Liver (tissue), 9 donors: ENCODE measurements around the gene SYCP3. TPM values are rescaled to one million over a fixed set of nuclear protein-coding genes. Genes with fewer than 3 reads are reported as not detected.

Source experiments
- DNase-seq: peaks from one replicate; pipeline ENCODE4 v3.0.0-alpha.2; 2017; ENCODE audit warnings: low spot score
- H3K27ac ChIP-seq, 2 donors: one replicate each; pipeline ENCODE4 v1.7.0; 2013; ENCODE audit warnings: inconsistent platforms in 2 of 2, low read length in 2 of 2, control low read depth in 1 of 2, low read depth in 1 of 2, mild to moderate bottlenecking in 1 of 2
- H3K27me3 ChIP-seq, 4 donors: one replicate each; pipeline versions ENCODE4 v1.6.1 to v1.7.0; 2013; ENCODE audit warnings: low read length in 3 of 4, inconsistent platforms in 1 of 4, mild to moderate bottlenecking in 1 of 4, moderate library complexity in 1 of 4; ENCODE audit not compliant: control insufficient read depth in 4 of 4, insufficient read depth in 4 of 4
- H3K36me3 ChIP-seq, 4 donors: one replicate each; pipeline versions ENCODE4 v1.6.1 to v1.7.0; 2013; ENCODE audit warnings: low read length in 3 of 4, mild to moderate bottlenecking in 3 of 4, low read depth in 1 of 4, moderate library complexity in 1 of 4; ENCODE audit not compliant: control insufficient read depth in 4 of 4, insufficient read depth in 3 of 4
- H3K4me1 ChIP-seq, 4 donors: one replicate each; pipeline versions ENCODE4 v1.6.1 to v1.7.0; 2013; ENCODE audit warnings: low read length in 3 of 4, mild to moderate bottlenecking in 3 of 4, moderate library complexity in 1 of 4; ENCODE audit not compliant: control insufficient read depth in 4 of 4, insufficient read depth in 4 of 4
- H3K4me3 ChIP-seq, 3 donors: one replicate each; pipeline versions ENCODE4 v1.6.1 to v1.7.0; 2013; ENCODE audit warnings: low read length in 3 of 3, control low read depth in 1 of 3, low read depth in 1 of 3, mild to moderate bottlenecking in 1 of 3
- H3K9ac ChIP-seq, 2 donors: one replicate each; pipeline ENCODE4 v1.7.0; 2013; ENCODE audit warnings: low read length in 2 of 2, mild to moderate bottlenecking in 2 of 2, moderate library complexity in 2 of 2, control low read depth in 1 of 2, low read depth in 1 of 2
- H3K9me3 ChIP-seq, 4 donors: one replicate each; pipeline versions ENCODE4 v1.6.1 to v1.7.0; 2013; ENCODE audit warnings: low read length in 3 of 4; ENCODE audit not compliant: control insufficient read depth in 4 of 4
- ATF3 ChIP-seq: IDR thresholded peaks from 2 replicates; pipeline ENCODE4 v1.6.1; 2016; ENCODE audit warnings: antibody characterized with exemption
- CTCF ChIP-seq: fragments of 150-350 bp; IDR thresholded peaks from 2 replicates; pipeline ENCODE4 v1.5.1; 2017; ENCODE audit warnings: improper control_type of control experiment, low read depth, low read length; ENCODE audit not compliant: missing input control
- EGR1 ChIP-seq, 2 donors: IDR thresholded peaks; 2 replicates each; pipeline ENCODE4 v1.6.1; 2016 to 2018; ENCODE audit warnings: antibody characterized with exemption in 2 of 2, low read depth in 2 of 2
- FOXA1 ChIP-seq: IDR thresholded peaks from 2 replicates; pipeline ENCODE4 v1.6.1; 2016; ENCODE audit warnings: antibody characterized with exemption
- FOXA2 ChIP-seq: IDR thresholded peaks from 2 replicates; pipeline ENCODE4 v1.6.1; 2016; ENCODE audit warnings: antibody characterized with exemption
- GABPA ChIP-seq, 2 donors: IDR thresholded peaks in 1 of 2; conservative IDR thresholded peaks in 1 of 2; 2 replicates each; pipeline ENCODE4 v1.6.1; 2016; ENCODE audit warnings: antibody characterized with exemption in 2 of 2, mild to moderate bottlenecking in 1 of 2, moderate library complexity in 1 of 2
- HNF4A ChIP-seq, 2 donors: conservative IDR thresholded peaks; 2 replicates each; pipeline ENCODE4 v1.6.1; 2016; ENCODE audit warnings: antibody characterized with exemption in 2 of 2, mild to moderate bottlenecking in 2 of 2
- HNF4G ChIP-seq: IDR thresholded peaks from 2 replicates; pipeline ENCODE4 v1.6.1; 2016; ENCODE audit warnings: antibody characterized with exemption
- JUND ChIP-seq, 2 donors: IDR thresholded peaks; 2 replicates each; pipeline ENCODE4 v1.6.1; 2016; ENCODE audit warnings: antibody characterized with exemption in 2 of 2
- MAX ChIP-seq: IDR thresholded peaks from 2 replicates; pipeline ENCODE4 v1.6.1; 2016; ENCODE audit warnings: antibody characterized with exemption
- NR2F2 ChIP-seq: IDR thresholded peaks from 2 replicates; pipeline ENCODE4 v1.6.1; 2016; ENCODE audit warnings: antibody characterized with exemption
- RAD21 ChIP-seq, 2 donors: IDR thresholded peaks; 2 replicates each; pipeline ENCODE4 v1.6.1; 2016; ENCODE audit warnings: antibody characterized with exemption in 2 of 2, mild to moderate bottlenecking in 2 of 2
- REST ChIP-seq: IDR thresholded peaks from 2 replicates; pipeline ENCODE4 v1.6.1; 2016; ENCODE audit warnings: antibody characterized with exemption, mild to moderate bottlenecking
- RXRA ChIP-seq, 2 donors: IDR thresholded peaks; 2 replicates each; pipeline ENCODE4 v1.6.1; 2017 to 2018; ENCODE audit warnings: antibody characterized with exemption in 2 of 2, mild to moderate bottlenecking in 1 of 2
- SP1 ChIP-seq: IDR thresholded peaks from 2 replicates; pipeline ENCODE4 v1.6.1; 2018; ENCODE audit warnings: antibody characterized with exemption, mild to moderate bottlenecking
- TAF1 ChIP-seq: conservative IDR thresholded peaks from 2 replicates; pipeline ENCODE4 v1.6.1; 2016; ENCODE audit warnings: antibody characterized with exemption, mild to moderate bottlenecking
- YY1 ChIP-seq: IDR thresholded peaks from 2 replicates; pipeline ENCODE4 v1.6.1; 2016; ENCODE audit warnings: antibody characterized with exemption, mild to moderate bottlenecking
- ZBTB33 ChIP-seq: IDR thresholded peaks from 2 replicates; pipeline ENCODE4 v1.6.1; 2016; ENCODE audit warnings: antibody characterized with exemption
- WGBS: extraction: QIAGEN DNeasy Blood & Tissue Kit; methylation state at CpG from one replicate; pipeline ENCODE4 v1.1.7; 2013; 5-methylcytosine and 5-hydroxymethylcytosine counted together
- polyA plus RNA-seq, 2 donors: library from polyadenylated mRNA; stranded (reverse) in 1 of 2; unstranded in 1 of 2; fragments of 200-250 nt in 1 of 2; fragments of >200 nt in 1 of 2; fragmentation: Nextera tagmentation in 1 of 2; extraction: Ambion mirVana in 1 of 2; gene quantifications; one replicate each; pipeline versions ENCODE4 v1.2.1 to v1.2.3, GENCODE V29; 2013 to 2015
- total RNA-seq, 2 donors: library from RNA; depleted of rRNA; stranded (reverse); fragments of >200 nt; gene quantifications; one replicate each; pipeline ENCODE4 v1.2.3, GENCODE V29; 2014
- donor health status: healthy.
- donor health status: healthy.
- donor health status: healthy.
- donor health status: healthy.
- donor health status: healthy.

SYCP3 gene
- total and polyA plus RNA-seq, 4 donors: 0.17 to 3.0 TPM; not detected in 2

GRCh38 chr12:101706403-101706802 is 32.9 kb downstream of the SYCP3 start (continued):
- TF ChIP-seq ZBTB33 (no peak), ATF3 (no peak), HNF4G (no peak), FOXA2 (no peak), TAF1 (no peak), RXRA (IDR thresholded peaks at IDR 0.05) (no peak)

- Histone ChIP-seq H3K27me3 (no peaks in the 10 kb centered on the region), H3K4me1 (peaks cover 6 to 32% (median 18%) of the 10 kb centered on the region in 4 donors), H3K27ac (no peak overlapping the region), H3K9me3 (no peaks in the 10 kb centered on the region), H3K4me3 (no peak overlapping the region), H3K9ac (no peak overlapping the region), H3K36me3 (no peaks in the 10 kb centered on the region)
- WGBS: 65% methylated on average over 3 of the region's 3 CpGs
- no peak for DNase-seq
- TF ChIP-seq TAF1 (no peak), NR2F2 (no peak), RXRA (IDR thresholded peaks at IDR 0.05) (no peak), REST (no peak), FOXA1 (no peak), CTCF (no peak), SP1 (no peak), MAX (no peak), HNF4A (conservative IDR thresholded peaks at IDR 0.05) (no peak), YY1 (no peak), ZBTB33 (no peak), FOXA2 (no peak), EGR1 (IDR thresholded peaks at IDR 0.05; ENCODE audit: low read depth in 2 of 2) (no peak), HNF4G (no peak), ATF3 (no peak), JUND (IDR thresholded peaks at IDR 0.05) (no peak), RAD21 (IDR thresholded peaks at IDR 0.05) (no peak), GABPA (IDR thresholded peaks at IDR 0.05 in 1 of 2, conservative IDR thresholded peaks at IDR 0.05 in 1 of 2) (no peak)
Observed at GRCh38 chr12:101703487-101703886, 35.8 kb downstream of the SYCP3 start.
